Measurements from ENCODE around the gene UBALD2. TPM values are rescaled to one million over a fixed set of nuclear protein-coding genes. Genes with fewer than 3 reads are reported as not detected.

Gene UBALD2
- polyA plus RNA-seq, 1 donor from 2014 or later = 7.5 TPM

DNA sequence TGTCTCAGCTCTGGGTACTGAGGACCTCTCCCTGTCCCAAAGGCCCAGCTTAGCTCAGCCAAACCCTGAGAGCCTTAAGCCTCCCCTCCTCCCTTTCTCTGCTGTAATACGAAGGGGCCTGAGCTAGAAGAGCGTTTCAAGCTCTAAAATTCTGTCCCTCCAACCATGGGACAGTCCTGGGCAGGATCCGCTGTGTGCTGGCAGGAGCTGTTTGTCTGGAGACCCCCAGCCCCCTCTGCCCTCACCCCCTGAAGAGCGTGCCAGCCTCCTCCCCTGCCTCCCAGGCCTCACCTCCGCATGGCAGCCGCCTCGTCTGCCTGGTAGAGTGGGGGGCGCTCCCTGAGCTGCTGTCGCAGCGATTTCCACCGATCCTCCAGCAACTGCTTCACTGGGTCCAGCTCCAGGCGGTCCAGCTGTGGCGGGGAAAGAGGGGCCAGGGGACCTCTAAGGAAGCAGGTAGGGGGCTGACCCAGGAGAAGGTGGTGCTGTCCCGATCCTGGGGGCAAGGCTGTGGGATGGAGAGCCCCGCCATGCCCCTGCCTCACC is 14.7 kb downstream of the UBALD2 start:
- TF ChIP-seq EP300 (conservative IDR thresholded peaks at IDR 0.05; ENCODE audit: poor library complexity, severe bottlenecking) = no peak
- no peak for TF ChIP-seq EZH2 (IDR thresholded peaks at IDR 0.05; ENCODE audit: borderline replicate concordance, insufficient read depth, low read length, poor library complexity, severe bottlenecking)
- no peak for TF ChIP-seq SMC3 (conservative IDR thresholded peaks at IDR 0.05; ENCODE audit: poor library complexity)
- TF ChIP-seq, protein P1, sequence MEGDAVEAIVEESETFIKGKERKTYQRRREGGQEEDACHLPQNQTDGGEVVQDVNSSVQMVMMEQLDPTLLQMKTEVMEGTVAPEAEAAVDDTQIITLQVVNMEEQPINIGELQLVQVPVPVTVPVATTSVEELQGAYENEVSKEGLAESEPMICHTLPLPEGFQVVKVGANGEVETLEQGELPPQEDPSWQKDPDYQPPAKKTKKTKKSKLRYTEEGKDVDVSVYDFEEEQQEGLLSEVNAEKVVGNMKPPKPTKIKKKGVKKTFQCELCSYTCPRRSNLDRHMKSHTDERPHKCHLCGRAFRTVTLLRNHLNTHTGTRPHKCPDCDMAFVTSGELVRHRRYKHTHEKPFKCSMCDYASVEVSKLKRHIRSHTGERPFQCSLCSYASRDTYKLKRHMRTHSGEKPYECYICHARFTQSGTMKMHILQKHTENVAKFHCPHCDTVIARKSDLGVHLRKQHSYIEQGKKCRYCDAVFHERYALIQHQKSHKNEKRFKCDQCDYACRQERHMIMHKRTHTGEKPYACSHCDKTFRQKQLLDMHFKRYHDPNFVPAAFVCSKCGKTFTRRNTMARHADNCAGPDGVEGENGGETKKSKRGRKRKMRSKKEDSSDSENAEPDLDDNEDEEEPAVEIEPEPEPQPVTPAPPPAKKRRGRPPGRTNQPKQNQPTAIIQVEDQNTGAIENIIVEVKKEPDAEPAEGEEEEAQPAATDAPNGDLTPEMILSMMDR (IDR thresholded peaks at IDR 0.05; ENCODE audit: poor library complexity, severe bottlenecking) = no peak
- TF ChIP-seq RAD21 (conservative IDR thresholded peaks at IDR 0.05) = no peak
- no peak for TF ChIP-seq TAF1 (IDR thresholded peaks at IDR 0.05; ENCODE audit: low read depth)
- no peak for TF ChIP-seq MXI1 (conservative IDR thresholded peaks at IDR 0.05; ENCODE audit: poor library complexity, severe bottlenecking)
- no peak for TF ChIP-seq POLR2AphosphoS5 (IDR thresholded peaks at IDR 0.05)
- TF ChIP-seq, protein P2, sequence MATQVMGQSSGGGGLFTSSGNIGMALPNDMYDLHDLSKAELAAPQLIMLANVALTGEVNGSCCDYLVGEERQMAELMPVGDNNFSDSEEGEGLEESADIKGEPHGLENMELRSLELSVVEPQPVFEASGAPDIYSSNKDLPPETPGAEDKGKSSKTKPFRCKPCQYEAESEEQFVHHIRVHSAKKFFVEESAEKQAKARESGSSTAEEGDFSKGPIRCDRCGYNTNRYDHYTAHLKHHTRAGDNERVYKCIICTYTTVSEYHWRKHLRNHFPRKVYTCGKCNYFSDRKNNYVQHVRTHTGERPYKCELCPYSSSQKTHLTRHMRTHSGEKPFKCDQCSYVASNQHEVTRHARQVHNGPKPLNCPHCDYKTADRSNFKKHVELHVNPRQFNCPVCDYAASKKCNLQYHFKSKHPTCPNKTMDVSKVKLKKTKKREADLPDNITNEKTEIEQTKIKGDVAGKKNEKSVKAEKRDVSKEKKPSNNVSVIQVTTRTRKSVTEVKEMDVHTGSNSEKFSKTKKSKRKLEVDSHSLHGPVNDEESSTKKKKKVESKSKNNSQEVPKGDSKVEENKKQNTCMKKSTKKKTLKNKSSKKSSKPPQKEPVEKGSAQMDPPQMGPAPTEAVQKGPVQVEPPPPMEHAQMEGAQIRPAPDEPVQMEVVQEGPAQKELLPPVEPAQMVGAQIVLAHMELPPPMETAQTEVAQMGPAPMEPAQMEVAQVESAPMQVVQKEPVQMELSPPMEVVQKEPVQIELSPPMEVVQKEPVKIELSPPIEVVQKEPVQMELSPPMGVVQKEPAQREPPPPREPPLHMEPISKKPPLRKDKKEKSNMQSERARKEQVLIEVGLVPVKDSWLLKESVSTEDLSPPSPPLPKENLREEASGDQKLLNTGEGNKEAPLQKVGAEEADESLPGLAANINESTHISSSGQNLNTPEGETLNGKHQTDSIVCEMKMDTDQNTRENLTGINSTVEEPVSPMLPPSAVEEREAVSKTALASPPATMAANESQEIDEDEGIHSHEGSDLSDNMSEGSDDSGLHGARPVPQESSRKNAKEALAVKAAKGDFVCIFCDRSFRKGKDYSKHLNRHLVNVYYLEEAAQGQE (IDR thresholded peaks at IDR 0.05; ENCODE audit: borderline replicate concordance) = no peak
- H3K9me2 ChIP-seq (ENCODE audit: insufficient read depth, low read length) = no peaks in the 10 kb centered on the region
- H3K27ac ChIP-seq (ENCODE audit: low read length) = no peak overlapping the region
- H3K4me3 ChIP-seq (ENCODE audit: low read length) = no peak overlapping the region
- no peaks in the 10 kb centered on the region for H3K9me3 ChIP-seq (ENCODE audit: low read length)
- H3K27me3 ChIP-seq (ENCODE audit: insufficient read depth, low read depth, low read length) = no peaks in the 10 kb centered on the region
- no peak overlapping the region for H3K4me2 ChIP-seq (ENCODE audit: low read length)
- no peaks in the 10 kb centered on the region for H3F3A ChIP-seq (ENCODE audit: insufficient read depth, low read length, poor library complexity, severe bottlenecking)
- no peak overlapping the region for H3K9ac ChIP-seq (ENCODE audit: low read length)
- no peak overlapping the region for H2AFZ ChIP-seq (ENCODE audit: low read depth, low read length)
- H3K79me2 ChIP-seq (replicated peaks; ENCODE audit: insufficient read depth, low read length) = no peaks in the 10 kb centered on the region
- no peaks in the 10 kb centered on the region for H3K36me3 ChIP-seq (ENCODE audit: insufficient read depth, low read length)
- H4K20me1 ChIP-seq (ENCODE audit: insufficient read depth) = no peaks in the 10 kb centered on the region

DNA sequence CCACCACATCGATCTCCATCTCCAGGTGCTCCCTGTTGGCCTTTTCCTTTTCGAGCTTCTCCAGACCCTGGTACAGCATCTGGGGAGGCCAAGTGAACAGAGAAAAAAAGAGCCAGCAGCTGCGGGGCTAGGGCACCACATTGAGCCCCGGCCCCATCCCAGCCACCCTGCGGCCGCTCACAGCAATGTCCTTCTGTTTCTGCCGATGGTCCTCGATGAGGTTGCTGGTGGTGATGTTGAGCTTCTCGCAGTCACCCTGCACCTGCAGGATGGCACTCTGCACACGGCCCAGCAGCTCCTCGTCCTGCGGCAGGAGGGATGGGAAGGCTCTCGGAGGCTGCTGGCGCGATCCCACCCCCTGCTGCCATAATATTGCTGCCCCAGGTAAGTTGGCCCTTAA is 15.5 kb downstream of the UBALD2 start:
- no peaks in the 10 kb centered on the region for H3K9me3 ChIP-seq (ENCODE audit: low read length)
- H3K4me2 ChIP-seq (ENCODE audit: low read length) = no peak overlapping the region
- H3K9ac ChIP-seq (ENCODE audit: low read length) = no peak overlapping the region
- H2AFZ ChIP-seq (ENCODE audit: low read depth, low read length) = no peak overlapping the region
- no peaks in the 10 kb centered on the region for H3K9me2 ChIP-seq (ENCODE audit: insufficient read depth, low read length)
- H4K20me1 ChIP-seq (ENCODE audit: insufficient read depth) = no peaks in the 10 kb centered on the region
- no peaks in the 10 kb centered on the region for H3K27me3 ChIP-seq (ENCODE audit: insufficient read depth, low read depth, low read length)
- H3F3A ChIP-seq (ENCODE audit: insufficient read depth, low read length, poor library complexity, severe bottlenecking) = no peaks in the 10 kb centered on the region
- no peak overlapping the region for H3K4me3 ChIP-seq (ENCODE audit: low read length)
- TF ChIP-seq TAF1 (IDR thresholded peaks at IDR 0.05; ENCODE audit: low read depth) = no peak
- no peak overlapping the region for H3K27ac ChIP-seq (ENCODE audit: low read length)
- no peaks in the 10 kb centered on the region for H3K36me3 ChIP-seq (ENCODE audit: insufficient read depth, low read length)
- H3K79me2 ChIP-seq (replicated peaks; ENCODE audit: insufficient read depth, low read length) = no peaks in the 10 kb centered on the region
